LNCaP clone FGC (cell line): Measurements from ENCODE around the gene GNB1.

ENCODE experiments used
- DNase-seq: peaks from one replicate; pipeline ENCODE4 v3.0.0-alpha.2; 2011; ENCODE audit warnings: low read depth
- H3K4me3 ChIP-seq: 2 replicates; pipeline ENCODE4 v1.5.1; 2011; ENCODE audit warnings: mild to moderate bottlenecking, low read depth, low read length, control low read depth
- CTCF ChIP-seq: IDR thresholded peaks from 2 replicates; pipeline ENCODE4 v1.5.1; 2012; ENCODE audit warnings: mild to moderate bottlenecking; ENCODE audit not compliant: control insufficient read depth, insufficient read depth; ENCODE audit errors: extremely low read depth

The GNB1 gene

GRCh38 chr1:1771096-1771495 is 119.8 kb downstream of the GNB1 start:
- DNase-seq = no peak
- TF ChIP-seq CTCF = no peak
- no peak overlapping the region for H3K4me3 ChIP-seq

- no peak for DNase-seq
- TF ChIP-seq CTCF = no peak
- no peak overlapping the region for H3K4me3 ChIP-seq
Observed at GRCh38 chr1:1770102-1770501, 120.8 kb downstream of the GNB1 start.

GRCh38 chr1:1768249-1768992 is 122.5 kb downstream of the GNB1 start:
- no peak for DNase-seq
- TF ChIP-seq CTCF = no peak
- H3K4me3 ChIP-seq = no peak overlapping the region

- no peak for TF ChIP-seq CTCF
- no peak for DNase-seq
Observed at GRCh38 chr1:1764876-1765470, 125.9 kb downstream of the GNB1 start.

GRCh38 chr1:1763657-1764621 is 126.9 kb downstream of the GNB1 start:
- H3K4me3 ChIP-seq = no peak overlapping the region
- TF ChIP-seq CTCF = no peak
- no peak for DNase-seq

More at GRCh38 chr1:1764876-1765470, 125.9 kb downstream of the GNB1 start:
- no peak overlapping the region for H3K4me3 ChIP-seq

- no peak for TF ChIP-seq CTCF
- no peak for DNase-seq
- no peak overlapping the region for H3K4me3 ChIP-seq
Observed at GRCh38 chr1:1761504-1762376, 129.1 kb downstream of the GNB1 start.
